ENCODE results near the gene SMIM7.
A peak's percentile ranks its signal among the peaks of the same experiment; 100 is the strongest.
"Not testable (repeated sequence)": the region's sequence is repeated elsewhere in the genome, so short reads cannot be mapped to it uniquely, and the experiment has no call there.

Gene SMIM7

DNA sequence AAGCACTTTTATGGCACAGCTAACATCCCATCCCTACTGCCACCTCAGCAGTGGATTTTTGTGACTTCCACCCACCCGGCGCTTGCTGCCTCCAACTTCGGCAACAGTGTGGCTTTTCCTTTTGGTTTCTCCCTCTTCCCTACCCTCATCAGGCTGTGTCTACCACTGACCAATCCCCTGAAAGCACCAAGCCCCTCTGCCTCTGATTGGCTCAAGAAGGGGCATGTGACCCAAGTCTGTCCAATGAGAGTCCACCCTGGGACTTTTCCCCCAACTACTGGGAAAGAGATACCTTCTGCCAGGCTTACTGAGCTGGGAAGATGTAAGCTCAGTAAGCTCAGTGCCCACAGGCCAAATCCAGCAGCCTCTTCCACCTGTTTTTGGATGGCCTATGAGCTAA, 5.8 kb downstream of the SMIM7 start:
- DNase-seq, result no peak

DNA sequence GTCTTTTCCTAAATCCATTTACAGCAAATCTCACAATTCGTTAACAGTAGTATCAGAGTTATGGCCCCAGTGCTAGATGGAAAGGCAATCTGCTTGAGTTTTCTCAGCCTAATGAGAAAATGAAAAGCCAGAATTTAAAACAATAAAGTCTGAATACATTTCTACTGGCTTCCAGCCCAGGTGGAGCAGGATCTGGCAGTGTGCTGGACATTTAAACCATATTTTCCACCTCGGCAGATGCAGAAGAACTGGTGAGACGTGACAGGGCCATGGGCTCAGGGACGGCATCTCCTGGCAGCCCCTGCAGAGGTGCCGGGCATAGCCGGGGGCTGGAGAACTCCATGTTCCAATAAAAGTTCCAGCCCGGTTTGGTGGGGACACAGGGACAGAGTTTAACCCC, 7.1 kb downstream of the SMIM7 start:
- DNase-seq, result no peak

DNA sequence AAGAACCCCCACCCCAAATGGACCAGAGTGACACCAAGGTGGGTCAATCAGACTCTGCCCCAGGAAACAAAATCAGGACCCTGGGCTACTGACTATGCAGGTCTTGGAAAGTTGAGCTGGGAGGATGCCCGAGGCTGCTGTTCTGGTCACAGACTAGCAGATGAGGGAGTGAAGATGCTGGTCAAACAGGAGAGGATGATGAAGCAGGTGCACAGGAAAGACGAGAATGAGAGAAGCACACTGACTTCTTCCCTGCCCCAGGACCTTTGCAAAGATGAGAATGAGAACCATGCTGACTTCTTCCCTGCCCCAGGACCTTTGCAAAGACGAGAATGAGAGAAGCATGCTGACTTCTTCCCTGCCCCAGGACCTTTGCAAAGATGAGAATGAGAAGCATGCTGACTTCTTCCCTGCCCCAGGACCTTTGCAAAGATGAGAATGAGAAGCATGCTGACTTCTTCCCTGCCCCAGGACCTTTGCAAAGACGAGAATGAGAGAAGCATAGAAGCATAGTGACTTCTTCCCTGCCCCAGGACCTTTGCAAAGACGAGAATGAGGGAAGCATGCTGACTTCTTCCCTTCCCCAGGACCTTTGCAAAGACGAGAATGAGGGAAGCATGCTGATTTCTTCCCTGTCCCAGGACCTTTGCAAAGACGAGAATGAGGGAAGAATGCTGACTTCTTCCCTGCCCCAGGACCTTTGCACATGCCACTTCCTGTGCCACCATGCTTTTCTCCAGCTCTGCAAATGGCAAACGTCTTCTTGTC, 8.3 kb downstream of the SMIM7 start:
- DNase-seq, result not testable (repeated sequence)

DNA sequence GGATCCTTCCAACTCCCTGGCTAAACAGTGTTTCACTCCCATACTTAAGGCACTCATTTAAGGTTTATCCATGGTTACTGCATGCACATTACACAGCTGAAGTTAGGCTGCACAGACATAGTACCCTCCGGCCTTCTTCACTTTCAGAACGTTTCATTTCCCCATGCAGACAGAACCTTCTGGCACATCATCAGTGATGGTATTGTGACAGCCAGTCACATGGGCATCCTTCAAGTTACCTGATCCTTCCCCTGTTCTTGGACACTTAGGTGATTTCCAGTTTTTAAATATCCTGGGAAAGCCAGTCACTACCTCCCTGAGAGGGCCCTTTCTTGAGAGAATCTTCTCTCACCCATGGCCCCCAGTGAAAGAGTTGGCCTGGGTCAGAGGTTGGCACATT, 9.1 kb downstream of the SMIM7 start:
- no peak for DNase-seq

DNA sequence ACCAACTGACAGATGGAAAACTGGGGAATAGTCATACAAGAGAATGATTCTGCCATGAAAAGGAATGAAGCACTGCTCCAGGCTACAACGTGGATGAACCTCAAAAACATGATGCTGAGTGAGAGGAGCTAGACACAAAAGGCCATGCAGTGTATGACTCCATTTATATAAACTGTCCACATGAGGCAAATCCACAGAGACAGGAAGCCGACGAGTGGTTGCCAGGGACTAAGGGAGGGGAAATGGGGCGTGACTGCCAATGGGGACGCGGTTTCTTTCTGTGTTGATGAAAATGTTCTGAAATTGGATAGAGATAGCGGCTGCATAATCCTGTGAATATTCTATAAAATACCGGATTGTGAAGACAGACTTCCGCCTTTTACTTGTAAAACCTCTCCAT, 10.2 kb downstream of the SMIM7 start:
- no peak for DNase-seq

DNA sequence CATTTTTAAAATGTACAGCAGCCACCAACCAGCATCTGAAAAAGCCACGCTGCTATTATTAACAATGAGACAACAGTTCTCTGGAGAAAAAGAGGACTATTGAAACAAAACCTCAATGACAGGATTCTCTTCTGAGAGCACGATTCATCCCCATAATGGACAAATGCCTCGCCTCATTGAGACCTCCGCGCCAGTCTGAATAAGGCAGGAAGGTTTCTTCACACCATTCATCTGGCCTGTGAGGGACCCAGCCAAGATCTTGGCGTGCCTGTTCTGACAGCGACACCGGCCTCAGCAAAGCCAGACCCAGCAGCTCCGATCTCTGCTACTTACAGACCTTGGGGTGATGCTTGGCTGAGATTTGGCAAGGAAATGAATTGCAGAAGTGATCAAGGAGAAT, 14.8 kb downstream of the SMIM7 start:
- DNase-seq, result no peak

DNA sequence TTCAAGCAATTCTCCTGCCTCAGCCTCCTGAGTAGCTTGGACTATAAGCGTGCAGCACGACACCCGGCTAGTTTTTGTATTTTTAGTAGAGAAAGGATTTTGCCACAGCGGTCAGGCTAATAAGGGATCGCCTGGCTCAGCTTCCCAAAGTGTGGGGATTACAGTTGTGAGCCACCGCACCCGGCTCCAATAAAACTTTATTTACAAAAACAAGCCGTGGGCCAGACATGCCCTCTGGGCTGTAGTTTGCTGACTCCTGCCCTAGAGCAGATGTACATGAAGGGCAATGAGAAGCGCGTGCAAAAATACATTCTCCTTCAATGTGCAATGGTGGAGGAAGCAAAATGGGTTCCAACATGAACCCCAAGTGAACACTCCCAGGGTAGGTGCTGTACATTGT, 18.2 kb downstream of the SMIM7 start:
- no peak for DNase-seq

DNA sequence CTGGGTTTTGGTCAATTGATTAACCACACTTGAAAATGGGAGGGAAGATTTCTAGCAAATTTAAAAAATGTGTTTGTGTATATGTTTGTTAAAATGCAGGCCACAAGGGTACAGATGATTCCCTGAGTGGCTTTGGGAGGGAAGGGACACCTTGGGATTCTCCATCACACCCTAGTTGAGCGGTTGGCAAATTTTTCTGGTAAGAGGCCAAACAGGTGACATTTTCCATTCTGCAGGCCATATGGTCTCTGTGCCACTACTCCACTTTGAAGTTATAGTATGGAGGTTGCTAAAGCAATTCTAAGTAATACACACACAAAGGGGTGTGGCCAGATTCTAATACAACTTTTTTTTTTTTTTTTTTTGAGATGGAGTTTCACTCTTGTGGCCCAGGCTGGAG, 19.0 kb downstream of the SMIM7 start:
- no peak for DNase-seq

DNA sequence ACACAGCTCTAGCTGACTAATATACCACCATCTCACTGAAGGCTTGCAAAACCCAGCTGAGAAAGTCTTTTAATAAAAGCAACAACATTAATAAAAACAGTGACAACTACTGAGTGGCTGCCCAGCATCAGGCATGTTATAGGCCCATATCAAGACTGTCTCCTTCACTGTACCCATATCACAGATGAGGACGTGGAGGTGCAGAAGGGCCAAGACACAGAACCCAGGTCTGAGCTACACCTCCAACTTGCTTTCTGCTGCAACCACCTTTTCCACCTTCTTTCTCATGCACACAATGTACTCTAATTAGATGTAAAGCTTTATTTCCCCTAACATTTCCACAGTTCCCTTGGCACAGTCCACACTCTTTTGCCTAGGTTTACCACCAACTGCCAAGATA, 21.3 kb downstream of the SMIM7 start:
- DNase-seq, result no peak

DNA sequence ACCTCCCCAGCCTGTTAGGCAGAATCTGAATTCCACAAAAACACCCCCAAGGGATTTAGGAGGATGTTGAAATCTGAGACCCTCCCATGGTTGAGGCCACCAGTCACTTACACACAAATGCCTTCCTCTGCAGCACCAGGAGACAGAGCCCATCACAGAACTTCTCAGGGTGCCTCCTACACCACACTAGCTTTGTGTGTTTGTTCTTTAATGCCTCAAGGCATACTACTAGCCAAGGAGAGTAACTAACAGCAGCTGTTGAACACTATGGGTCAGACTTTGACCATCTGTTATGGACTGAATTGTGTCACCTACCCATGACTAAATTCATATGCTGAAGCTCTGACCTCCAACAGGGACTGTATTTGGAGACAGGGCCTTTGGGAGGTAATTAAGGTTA, 22.4 kb downstream of the SMIM7 start:
- DNase-seq, result no peak

DNA sequence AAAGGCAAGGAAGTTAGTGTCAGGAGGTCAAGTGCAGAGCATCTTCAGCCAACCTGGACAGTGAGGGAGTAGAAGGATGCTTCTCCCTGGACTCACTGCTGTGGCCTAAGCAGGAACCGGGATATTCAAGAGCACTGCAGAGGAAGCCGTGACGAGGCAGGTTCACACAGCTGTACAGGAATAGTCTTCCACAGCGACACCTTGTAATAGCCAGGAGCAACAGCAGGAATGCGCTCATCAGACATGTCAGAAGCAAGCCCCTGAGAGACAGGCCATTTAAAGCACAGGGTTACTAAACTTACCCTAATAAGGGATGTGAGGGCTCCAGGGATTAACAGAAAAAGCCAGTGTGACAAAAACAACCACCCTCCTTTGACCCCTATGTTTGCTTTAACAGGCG, 28.5 kb downstream of the SMIM7 start:
- DNase-seq, result no peak

DNA sequence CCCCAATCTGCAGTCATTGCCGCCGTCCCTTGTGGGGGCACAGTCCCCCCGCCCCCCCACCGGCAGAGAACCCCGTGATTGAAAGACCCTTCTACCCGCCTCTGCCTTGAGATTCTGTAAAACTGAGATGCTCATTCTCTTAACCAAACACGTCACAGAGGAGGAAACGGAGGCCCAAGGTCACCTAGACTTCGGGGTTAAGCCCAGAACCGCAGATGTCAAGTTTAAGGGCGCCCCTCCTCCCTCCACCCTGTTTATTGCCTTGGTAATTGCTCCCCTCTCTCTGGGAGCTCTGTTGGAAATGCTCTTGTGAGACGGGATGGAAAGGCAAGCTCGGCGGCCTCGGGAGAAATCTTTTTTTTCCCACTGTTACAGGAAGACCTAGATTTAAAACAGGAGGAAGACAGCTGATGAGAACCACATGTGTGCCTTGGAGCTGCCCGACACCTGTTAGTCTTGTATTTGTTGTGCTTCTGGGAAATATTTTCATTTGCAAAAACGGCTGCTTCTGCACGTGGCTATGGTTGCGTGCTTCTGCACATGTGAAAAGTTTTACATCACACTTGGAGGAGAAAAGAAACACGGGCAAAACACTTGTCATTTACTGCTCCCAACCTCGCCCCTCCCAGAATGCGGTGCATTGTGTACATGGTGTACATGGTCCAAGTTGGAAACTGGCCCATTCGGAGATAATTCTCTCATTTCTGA, 30.8 kb downstream of the SMIM7 start:
- no peak for DNase-seq

DNA sequence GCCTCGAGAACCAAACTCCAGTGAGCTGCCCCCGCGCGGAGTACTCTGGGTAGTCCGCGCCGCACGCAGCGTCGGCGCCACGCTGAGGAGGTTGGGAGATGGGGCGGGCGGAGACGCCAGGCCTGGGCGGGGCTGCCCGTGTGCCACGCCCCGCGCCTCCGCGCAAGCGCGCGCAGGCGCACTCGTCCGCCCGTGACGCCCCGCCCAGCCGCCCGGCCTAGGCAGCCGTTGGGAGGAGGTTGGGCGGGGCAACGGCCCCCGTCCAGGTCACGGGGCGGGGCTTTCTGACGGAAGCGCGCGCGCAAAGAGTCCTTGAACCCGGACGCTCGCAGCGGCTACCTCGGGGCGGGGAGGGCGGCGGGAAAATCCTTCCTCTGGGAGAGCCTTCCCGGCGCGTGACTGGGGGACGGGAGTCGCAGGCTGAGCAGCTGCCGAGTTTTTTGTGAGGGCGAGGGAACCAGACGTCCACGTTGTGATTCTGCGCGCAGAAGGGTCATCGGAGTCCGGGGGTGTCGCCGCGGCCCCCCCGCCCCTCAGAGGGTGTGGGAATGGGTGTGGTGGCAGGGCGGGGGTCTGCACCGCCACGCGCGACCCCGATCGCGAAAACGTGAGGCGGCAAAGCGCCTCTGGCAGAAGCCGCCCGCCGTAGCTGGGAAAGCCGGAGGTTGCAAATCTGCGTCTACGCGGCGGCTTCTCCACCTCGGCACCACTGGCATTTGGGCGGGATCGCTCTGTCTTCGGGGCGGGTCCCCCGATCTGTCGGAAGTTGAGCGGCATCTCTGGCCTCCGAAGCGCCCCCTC, 31.6 kb downstream of the SMIM7 start, which contains the start of gene MED26:
Gene MED26 (minus strand): TSS at position 22 of the 801 bp plus-strand sequence. CDS start 261 bp downstream, outside the sequence.
- DNase-seq, result peak; percentile 75

DNA sequence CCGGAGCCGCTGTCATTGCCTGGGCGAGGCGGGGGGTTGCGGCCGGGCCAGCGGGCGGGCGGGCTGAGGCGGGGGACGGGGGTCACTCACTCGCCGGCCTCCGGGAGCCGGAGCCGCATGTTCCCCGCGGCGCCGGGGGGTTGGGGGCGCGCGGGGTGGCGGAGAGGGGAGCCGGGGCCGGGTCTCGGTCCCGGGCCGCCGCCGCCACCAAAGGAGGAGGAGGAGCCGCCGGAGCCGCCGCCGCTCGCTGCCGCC, 32.1 kb downstream of the SMIM7 start:
- no peak for DNase-seq

DNA sequence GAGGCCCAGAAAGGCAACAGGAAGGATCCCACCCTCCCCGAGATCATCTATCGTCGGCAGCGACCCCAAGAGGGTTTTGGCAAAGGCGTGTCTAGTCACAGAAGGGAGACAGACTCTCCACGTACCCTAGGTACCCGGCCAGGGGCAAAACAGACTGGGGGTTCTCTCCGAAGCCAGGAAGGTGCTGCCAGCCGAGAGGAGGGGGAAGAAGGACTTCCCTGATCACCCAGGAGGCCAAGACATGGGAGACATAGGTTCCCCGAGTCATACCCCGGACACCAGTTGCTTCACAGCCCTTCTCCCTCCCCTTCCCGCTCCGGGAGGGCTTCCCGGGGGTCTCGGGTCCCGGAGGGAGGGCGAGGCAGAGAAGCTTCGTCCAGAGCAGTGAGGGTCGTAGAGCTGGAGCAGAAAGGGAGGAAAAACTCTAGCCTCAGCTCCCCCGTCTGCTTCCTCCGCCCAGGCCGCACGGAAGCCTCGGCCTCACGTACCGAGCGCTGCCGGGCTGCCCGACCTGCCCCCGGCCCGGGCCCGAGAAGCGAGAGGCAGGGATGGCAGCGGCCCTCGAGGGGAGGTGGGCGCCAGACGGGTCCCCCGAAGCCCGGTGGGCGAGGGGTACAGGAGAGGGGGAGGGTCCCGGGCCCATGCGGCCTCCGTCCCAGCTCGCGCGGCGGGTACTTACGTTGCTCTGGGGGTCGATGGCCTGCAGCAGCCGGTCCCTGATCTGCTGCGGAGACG, 32.6 kb downstream of the SMIM7 start:
- DNase-seq, result no peak

DNA sequence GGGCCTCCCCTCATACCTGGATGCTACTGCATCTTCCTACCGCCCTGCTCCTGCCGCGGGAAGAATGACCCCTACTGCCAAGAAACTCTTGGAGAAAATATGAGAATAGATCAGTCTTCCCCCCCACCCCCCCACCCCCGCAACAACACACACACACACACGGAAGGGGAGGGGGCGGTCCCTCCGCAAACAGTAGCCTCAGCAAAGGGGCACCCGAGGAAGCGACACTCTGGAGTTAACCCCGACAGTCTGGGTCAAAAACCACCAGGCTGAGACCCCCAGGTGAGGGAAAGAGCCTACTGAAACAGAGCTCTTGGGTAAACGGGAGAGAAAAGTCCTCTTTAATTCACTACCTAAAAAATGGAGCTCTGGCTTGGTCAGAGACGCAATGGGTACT, 33.1 kb downstream of the SMIM7 start:
- DNase-seq, result no peak

DNA sequence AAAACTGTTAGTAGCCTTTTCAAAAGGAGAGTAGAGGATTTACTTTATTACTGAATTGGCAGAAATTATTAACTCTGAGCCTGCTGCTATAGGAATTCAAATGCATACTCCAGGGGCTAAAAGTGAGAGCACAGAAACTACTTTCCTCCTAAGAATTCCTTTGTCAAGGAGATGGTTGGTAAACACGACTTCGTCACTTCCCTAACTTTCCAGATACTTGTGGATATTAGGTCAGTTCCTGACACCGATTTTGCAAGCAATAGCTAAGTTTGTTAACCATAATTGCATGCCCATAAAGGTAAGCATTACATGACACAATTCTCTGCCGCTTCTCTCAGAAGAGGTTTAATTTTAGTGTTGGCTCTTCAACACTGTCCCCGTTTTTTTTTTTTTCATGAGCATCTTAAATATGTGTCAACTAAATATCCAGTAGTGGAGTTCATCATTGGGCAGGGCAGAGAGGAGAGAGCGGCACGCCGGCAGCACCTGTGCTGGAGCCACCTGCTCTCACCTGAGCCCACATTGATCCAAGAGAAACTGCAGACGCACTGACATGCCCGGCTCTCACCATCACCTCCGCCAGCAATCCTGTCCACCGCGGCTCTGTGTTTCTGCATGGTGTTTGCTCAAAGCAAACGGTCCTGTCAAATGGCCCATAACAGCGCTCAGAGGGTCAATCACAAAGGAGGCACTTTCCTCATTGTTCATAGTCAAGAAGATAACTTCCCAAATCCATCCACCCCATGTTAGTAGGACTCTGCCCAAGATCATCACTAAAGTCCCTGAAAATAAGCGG, 34.6 kb downstream of the SMIM7 start:
- DNase-seq, result no peak

DNA sequence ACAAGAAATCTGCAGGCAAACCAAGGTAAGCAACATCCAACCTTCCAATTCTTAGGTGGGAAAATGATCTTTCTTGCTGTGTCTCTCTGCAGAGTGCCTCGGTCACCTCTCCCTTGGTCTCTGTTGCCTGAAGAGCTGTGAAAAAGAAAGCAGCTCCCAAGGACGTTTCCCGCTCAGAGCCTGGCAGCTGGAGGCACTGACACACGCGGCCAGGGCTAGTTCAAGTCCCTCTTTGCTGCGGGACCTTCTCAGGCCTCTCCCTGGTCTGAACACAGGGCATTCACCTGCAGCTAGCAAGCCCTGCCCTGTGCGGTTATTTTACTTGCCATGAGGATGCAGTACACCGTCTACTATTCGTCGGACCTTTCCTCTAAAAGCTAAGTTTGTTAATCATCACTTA, 35.7 kb downstream of the SMIM7 start:
- no peak for DNase-seq

DNA sequence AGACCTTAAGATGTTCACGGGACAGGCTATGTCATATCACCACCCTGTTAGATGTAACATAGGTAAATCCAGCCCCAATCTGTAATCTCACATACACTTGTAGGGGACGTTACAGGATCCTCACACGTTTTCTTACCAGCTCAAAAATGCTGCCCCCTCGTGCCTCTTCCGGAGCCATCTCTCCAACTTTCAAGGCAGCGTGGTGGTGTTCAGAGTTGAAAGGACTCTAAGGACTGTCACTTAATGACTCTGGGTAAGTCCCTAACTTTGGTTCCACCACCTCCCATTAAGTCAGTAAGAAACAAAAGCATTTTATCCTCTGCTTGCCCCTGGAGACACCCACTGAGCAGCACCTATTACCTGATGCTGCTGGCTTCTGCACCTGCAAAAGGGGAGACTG, 36.4 kb downstream of the SMIM7 start:
- DNase-seq, result no peak

DNA sequence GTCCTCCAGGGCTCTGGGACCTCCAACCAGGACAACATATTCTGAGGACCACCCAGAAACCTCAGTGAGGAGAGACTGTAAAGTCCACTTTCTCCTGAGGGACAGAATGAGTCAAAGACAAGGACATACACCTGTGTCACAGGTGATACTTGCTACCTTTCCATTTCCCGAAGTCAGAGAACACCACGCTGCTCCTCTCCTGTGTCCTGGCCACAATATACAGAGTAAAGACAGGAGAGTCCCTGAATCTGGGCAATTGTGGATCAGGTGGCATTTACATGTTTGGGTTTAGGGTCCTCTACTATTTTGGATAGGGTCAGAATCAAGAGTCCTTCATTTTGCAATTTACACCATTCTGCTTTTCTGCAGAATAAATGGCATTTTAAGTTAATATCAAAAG, 36.9 kb downstream of the SMIM7 start:
- DNase-seq, result no peak

DNA sequence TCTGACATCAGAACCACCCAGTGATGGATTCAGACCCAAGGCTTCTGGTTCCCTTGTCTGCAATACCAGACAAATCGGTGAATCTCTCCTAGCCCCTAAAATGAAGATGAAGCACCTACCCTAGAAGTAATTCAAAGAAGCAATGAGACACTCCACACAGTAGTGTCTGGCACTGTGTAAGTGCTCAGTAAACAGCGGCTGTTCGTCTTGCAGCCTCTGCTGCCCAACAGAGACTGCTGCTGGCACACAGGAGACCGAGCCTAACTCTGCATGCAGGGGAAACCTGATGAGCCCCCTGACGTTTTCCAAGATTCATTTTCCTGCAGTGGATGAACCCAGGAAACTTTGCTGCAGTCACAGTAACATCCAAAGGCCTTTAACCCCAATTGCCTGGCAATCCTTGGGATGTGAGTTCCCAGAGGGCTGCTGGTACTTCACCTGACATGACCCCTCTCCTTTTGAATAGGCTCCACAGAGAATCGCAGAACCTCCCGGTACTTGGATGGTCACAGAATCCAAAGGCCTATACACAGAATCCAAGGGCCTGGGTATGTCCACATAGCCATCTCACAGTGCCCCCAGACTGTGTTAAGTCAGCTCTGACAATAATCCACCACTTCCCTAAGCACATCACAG, 38.7 kb downstream of the SMIM7 start:
- DNase-seq, result no peak

DNA sequence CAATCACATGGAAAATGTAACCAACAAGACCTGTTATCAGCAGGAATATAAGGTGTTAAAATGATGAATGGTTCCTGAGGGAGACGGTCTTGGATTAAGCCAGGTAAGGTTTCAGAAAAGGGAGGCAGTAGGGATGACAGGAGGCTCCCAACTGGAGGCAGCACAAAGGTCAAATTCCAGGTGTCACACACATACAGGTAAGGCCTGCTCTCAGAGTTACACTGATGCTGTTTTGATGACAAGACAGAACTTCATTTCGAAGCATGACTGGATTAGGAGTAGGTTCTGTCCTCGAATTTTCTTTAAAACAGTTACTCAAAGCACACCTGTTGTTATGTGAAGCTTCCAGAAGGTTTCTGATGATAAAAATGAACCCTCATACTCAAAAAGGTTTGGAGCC, 39.4 kb downstream of the SMIM7 start:
- DNase-seq, result no peak
